Fibroblast of gingiva (primary cell): ENCODE results near the gene KRT80.
A peak's percentile ranks its signal among the peaks of the same experiment; 100 is the strongest.

Source experiments
- DNase-seq: peaks from one replicate; pipeline ENCODE4 v3.0.0-alpha.2; 2011; ENCODE audit warnings: low read depth

Gene KRT80

GRCh38 chr12:52155048-52155868, 36.6 kb downstream of the KRT80 start:
- DNase-seq, result peak; percentile 39

- no peak for DNase-seq
Observed at GRCh38 chr12:52152905-52153317, 38.9 kb downstream of the KRT80 start.

GRCh38 chr12:52151837-52152783, 39.7 kb downstream of the KRT80 start:
- peak; percentile 61 for DNase-seq

- DNase-seq, result no peak
Observed at GRCh38 chr12:52151153-52151836, 40.5 kb downstream of the KRT80 start.

- DNase-seq, result no peak
Observed at GRCh38 chr12:52149651-52150241, 42.1 kb downstream of the KRT80 start.

- no peak for DNase-seq
Observed at GRCh38 chr12:52149182-52149641, 42.6 kb downstream of the KRT80 start.

GRCh38 chr12:52148464-52149181, 43.2 kb downstream of the KRT80 start:
- no peak for DNase-seq

- DNase-seq, result no peak
Observed at GRCh38 chr12:52147964-52148463, 43.8 kb downstream of the KRT80 start.

- DNase-seq, result peak; percentile 98
Observed at GRCh38 chr12:52147367-52147963, 44.3 kb downstream of the KRT80 start.

GRCh38 chr12:52146822-52147366, 44.9 kb downstream of the KRT80 start:
- no peak for DNase-seq

- no peak for DNase-seq
Observed at GRCh38 chr12:52146089-52146821, 45.6 kb downstream of the KRT80 start.

- no peak for DNase-seq
Observed at GRCh38 chr12:52145228-52146088, 46.4 kb downstream of the KRT80 start.

GRCh38 chr12:52144512-52145227, 47.1 kb downstream of the KRT80 start:
- DNase-seq, result no peak

GRCh38 chr12:52142431-52142830, 49.4 kb downstream of the KRT80 start:
- no peak for DNase-seq

GRCh38 chr12:52141875-52142274, 49.9 kb downstream of the KRT80 start:
- no peak for DNase-seq

- DNase-seq, result no peak
Observed at GRCh38 chr12:52141306-52141705, 50.5 kb downstream of the KRT80 start.

- peak; percentile 34 for DNase-seq
Observed at GRCh38 chr12:52139579-52140062, 52.2 kb downstream of the KRT80 start.

- DNase-seq, result no peak
Observed at GRCh38 chr12:52139147-52139546, 52.7 kb downstream of the KRT80 start.
